HG02678 (cell line): ENCODE results near the gene TLE7.

ENCODE experiments used
- ATAC-seq: cut with Tn5 transposase; IDR thresholded peaks from one replicate; pipeline ENCODE4 v1.9.1; 2021; ENCODE audit warnings: mild to moderate bottlenecking, moderate library complexity; ENCODE audit not compliant: unreplicated experiment

The TLE7 gene

GRCh38 chr16:71414038-71414437, 27.8 kb downstream of the TLE7 start:
- ATAC-seq: no peak

GRCh38 chr16:71413341-71413740, 28.5 kb downstream of the TLE7 start:
- ATAC-seq: no peak

GRCh38 chr16:71412270-71413160, 29.3 kb downstream of the TLE7 start:
- ATAC-seq: peak; percentile 51

- ATAC-seq: no peak
Measured at GRCh38 chr16:71410146-71410545, 31.7 kb downstream of the TLE7 start.

GRCh38 chr16:71409011-71409775, 32.7 kb downstream of the TLE7 start:
- ATAC-seq: no peak

- no peak for ATAC-seq
Measured at GRCh38 chr16:71408536-71408935, 33.3 kb downstream of the TLE7 start.

- ATAC-seq: no peak
Measured at GRCh38 chr16:71407731-71408130, 34.1 kb downstream of the TLE7 start.

GRCh38 chr16:71406724-71407123, 35.1 kb downstream of the TLE7 start:
- no peak for ATAC-seq

GRCh38 chr16:71406316-71406715, 35.5 kb downstream of the TLE7 start:
- no peak for ATAC-seq

- ATAC-seq: no peak
Measured at GRCh38 chr16:71404364-71404763, 37.5 kb downstream of the TLE7 start.

GRCh38 chr16:71402674-71403073, 39.2 kb downstream of the TLE7 start:
- no peak for ATAC-seq

- ATAC-seq: no peak
Measured at GRCh38 chr16:71402007-71402406, 39.8 kb downstream of the TLE7 start.

- ATAC-seq: no peak
Measured at GRCh38 chr16:71399801-71400563, 41.9 kb downstream of the TLE7 start.

- no peak for ATAC-seq
Measured at GRCh38 chr16:71396594-71396993, 45.3 kb downstream of the TLE7 start.

GRCh38 chr16:71389330-71389729, 52.5 kb downstream of the TLE7 start:
- ATAC-seq: no peak

- ATAC-seq: no peak
Measured at GRCh38 chr16:71387045-71387871, 54.6 kb downstream of the TLE7 start.

- ATAC-seq: no peak
Measured at GRCh38 chr16:71384073-71384724, 57.7 kb downstream of the TLE7 start.

- no peak for ATAC-seq
Measured at GRCh38 chr16:71383054-71383773, 58.6 kb downstream of the TLE7 start.

GRCh38 chr16:71380831-71381230, 61.0 kb downstream of the TLE7 start:
- ATAC-seq: no peak
